PC-3 (cell line): ENCODE measurements around the gene MLF2. TPM values are rescaled to one million over a fixed set of nuclear protein-coding genes. Genes with fewer than 3 reads are reported as not detected.
"Not testable (repeated sequence)": the region's sequence is repeated elsewhere in the genome, so short reads cannot be mapped to it uniquely, and the experiment has no call there.

ENCODE experiments used
- ATAC-seq: fragments of 200-7000 bp; cut with Tn5 transposase; 2 replicates; pipeline ENCODE4 v1.9.1; 2020; ENCODE audit warnings: mild to moderate bottlenecking, moderate library complexity
- BruUV-seq: library from RNA; stranded (reverse); fragments of 400-500 nt; replicated peaks from 2 replicates; lab custom pipeline; 2021; lab: Mats Ljungman, UMichigan
- CTCF ChIA-PET: fragments of 300-600 bp; sonication (Branson Sonifier 250); formaldehyde crosslinking; loops from one replicate; lab custom pipeline; 2022; ENCODE audit warnings: antibody characterized with exemption; lab: Charles Lee
- POLR2A ChIA-PET: fragments of 300-600 bp; sonication (Branson Sonifier 250); formaldehyde crosslinking; loops from one replicate; lab custom pipeline; 2022; ENCODE audit warnings: antibody characterized with exemption; ENCODE audit not compliant: unreplicated experiment; lab: Charles Lee
- DNase-seq: peaks from one replicate; pipeline ENCODE4 v3.0.0-alpha.2; 2015
- H2AFZ ChIP-seq: fragments of 300-600 bp; sonication (generic); 2 replicates; pipeline ENCODE4 v1.6.0; 2016; ENCODE audit warnings: antibody characterized with exemption, low read length
- H3F3A ChIP-seq: fragments of 300-600 bp; sonication (generic); one replicate; pipeline ENCODE4 v1.6.0; 2017; ENCODE audit warnings: antibody characterized with exemption, low read length, control low read depth, mild to moderate bottlenecking; ENCODE audit not compliant: unreplicated experiment
- H3K27ac ChIP-seq: fragments of 300-600 bp; sonication (generic); 2 replicates; pipeline ENCODE4 v1.5.1; 2016; ENCODE audit warnings: mild to moderate bottlenecking, low read length
- H3K27me3 ChIP-seq: fragments of 300-600 bp; sonication (generic); 2 replicates; pipeline ENCODE4 v1.6.1; 2016; ENCODE audit warnings: low read length, mixed read lengths
- H3K36me3 ChIP-seq: fragments of 300-600 bp; sonication (generic); 2 replicates; pipeline ENCODE4 v1.6.1; 2016; ENCODE audit warnings: low read depth, mixed run types, low read length, mixed read lengths
- H3K4me1 ChIP-seq: fragments of 300-600 bp; sonication (generic); 2 replicates; pipeline ENCODE4 v1.5.1; 2016; ENCODE audit warnings: low read length; ENCODE audit not compliant: insufficient read depth
- H3K4me2 ChIP-seq: fragments of 300-600 bp; sonication (generic); 2 replicates; pipeline ENCODE4 v1.6.0; 2016; ENCODE audit warnings: low read length
- H3K4me3 ChIP-seq: fragments of 300-600 bp; sonication (generic); 2 replicates; pipeline ENCODE4 v1.5.1; 2016; ENCODE audit warnings: mild to moderate bottlenecking, low read length, mixed read lengths
- H3K79me2 ChIP-seq: fragments of 300-600 bp; sonication (generic); 2 replicates; pipeline ENCODE4 v1.6.1; 2017; ENCODE audit warnings: low read length, mixed read lengths
- H3K9ac ChIP-seq: fragments of 300-600 bp; sonication (generic); 2 replicates; pipeline ENCODE4 v1.6.0; 2016; ENCODE audit warnings: mild to moderate bottlenecking, low read length
- H3K9me2 ChIP-seq: fragments of 300-600 bp; sonication (generic); replicated peaks from 2 replicates; pipeline ENCODE4 v1.6.1; 2016; ENCODE audit warnings: mixed run types, low read length, mixed read lengths
- H3K9me3 ChIP-seq: fragments of 300-600 bp; sonication (generic); 2 replicates; pipeline ENCODE4 v1.6.1; 2016; ENCODE audit warnings: low read length, mixed read lengths
- H4K20me1 ChIP-seq: fragments of 300-600 bp; sonication (generic); 2 replicates; pipeline ENCODE4 v1.6.1; 2016; ENCODE audit warnings: low read length, mixed read lengths
- CTCF ChIP-seq: fragments of 300-600 bp; sonication (generic); conservative IDR thresholded peaks from 2 replicates; pipeline ENCODE4 v1.5.1; 2017; ENCODE audit warnings: antibody characterized with exemption, low read depth, mild to moderate bottlenecking, low read length
- EZH2 ChIP-seq: fragments of 300-600 bp; sonication (generic); IDR thresholded peaks from one replicate; pipeline ENCODE4 v1.6.1; 2017; ENCODE audit warnings: antibody characterized with exemption, mild to moderate bottlenecking, low read length; ENCODE audit not compliant: unreplicated experiment
- EZH2phosphoT487 ChIP-seq: fragments of 300-600 bp; sonication (generic); IDR thresholded peaks from 2 replicates; pipeline ENCODE4 v1.6.1; 2018; ENCODE audit warnings: mild to moderate bottlenecking, antibody characterized with exemption, low read length, borderline replicate concordance
- intact Hi-C: fragments of 100-400 bp; cut with micrococcal nuclease; formaldehyde crosslinking; loops from 2 replicates; pipeline ENCODE4 v1.9.0; 2023
- total RNA-seq: library from RNA; depleted of rRNA; stranded (reverse); fragments of >200 nt; gene quantifications from 2 replicates; pipeline ENCODE4 v1.2.3, GENCODE V29; 2014

MLF2 gene
- total RNA-seq, 1 experiment from 2014 or later: 222 TPM

GRCh38 chr12:6745741-6746525 is 7.0 kb downstream of the MLF2 start:
- ChIA-PET CTCF (no interaction called here), POLR2A (no interaction called here)
- no peak overlapping the region for H2AFZ ChIP-seq
- no peak overlapping the region for H3K4me2 ChIP-seq
- H3K9ac ChIP-seq: no peak overlapping the region
- intact Hi-C loops: no loop called here
- peak overlapping the region; percentile 23; the same call in 1 of the 2 replicates for H3K27ac ChIP-seq
- no peaks in the 10 kb centered on the region for H3K9me2 ChIP-seq
- DNase-seq: no peak
- no peak overlapping the region for H3K4me3 ChIP-seq
- peaks cover 6% of the 10 kb centered on the region; the same call in 1 of the 2 replicates for H3K36me3 ChIP-seq
- H3K9me3 ChIP-seq: no peaks in the 10 kb centered on the region
- no peaks in the 10 kb centered on the region for H3K4me1 ChIP-seq
- H4K20me1 ChIP-seq: no peaks in the 10 kb centered on the region
- H3F3A ChIP-seq: no peaks in the 10 kb centered on the region
- no TSS peak for BruUV-seq
- TF ChIP-seq EZH2: no peak
- peaks cover 3% of the 10 kb centered on the region; the same call in 1 of the 2 replicates for H3K79me2 ChIP-seq
- H3K27me3 ChIP-seq: no peaks in the 10 kb centered on the region
- peak; percentile 33; the same call in 1 of the 2 replicates for ATAC-seq

- H3K4me1 ChIP-seq, intact Hi-C loops, H3K79me2 ChIP-seq, H3K9me2 ChIP-seq, H3K36me3 ChIP-seq, DNase-seq, H2AFZ ChIP-seq, POLR2A ChIA-PET, ATAC-seq, BruUV-seq, H3K27me3 ChIP-seq, H3K4me3 ChIP-seq, H3K9ac ChIP-seq, H3F3A ChIP-seq, H3K27ac ChIP-seq, H4K20me1 ChIP-seq, H3K4me2 ChIP-seq, H3K9me3 ChIP-seq: not testable (repeated sequence)
- CTCF ChIA-PET: interaction anchor here (0.6 to 1.1 kb wide), 2 partner anchors 9 to 23 kb away, joined by 3 to 4 read pairs; partner anchors contain the start of gene PTMS
Measured at GRCh38 chr12:6743300-6743699, 9.6 kb downstream of the MLF2 start.

- H3F3A ChIP-seq: no peaks in the 10 kb centered on the region
- no peak overlapping the region for H2AFZ ChIP-seq
- ATAC-seq (no peak), DNase-seq (no peak)
- H3K4me3 ChIP-seq: no peak overlapping the region
- no peaks in the 10 kb centered on the region for H3K27me3 ChIP-seq
- intact Hi-C loops: no loop called here
- no peaks in the 10 kb centered on the region for H3K4me1 ChIP-seq
- H3K36me3 ChIP-seq: no peaks in the 10 kb centered on the region; the same call in 1 of the 2 replicates
- TF ChIP-seq EZH2 (no peak), EZH2phosphoT487 (no peak), CTCF (no peak)
- H3K79me2 ChIP-seq: no peaks in the 10 kb centered on the region
- H4K20me1 ChIP-seq: no peaks in the 10 kb centered on the region
- no peak overlapping the region for H3K27ac ChIP-seq
- CTCF ChIA-PET: interaction anchor here (0.6 to 1.1 kb wide), 2 partner anchors 9 to 23 kb away, joined by 3 to 4 read pairs; partner anchors contain the start of gene PTMS
- BruUV-seq: no TSS peak
- H3K9me3 ChIP-seq: no peaks in the 10 kb centered on the region
- H3K4me2 ChIP-seq: no peak overlapping the region
- no peak overlapping the region for H3K9ac ChIP-seq
- POLR2A ChIA-PET: no interaction called here
- H3K9me2 ChIP-seq: no peaks in the 10 kb centered on the region
Measured at GRCh38 chr12:6742834-6743233, 10.1 kb downstream of the MLF2 start.

GRCh38 chr12:6742080-6742479 is 10.9 kb downstream of the MLF2 start:
- H3K27me3 ChIP-seq, H4K20me1 ChIP-seq, ATAC-seq, H3K27ac ChIP-seq, H3K4me2 ChIP-seq, H3K9me3 ChIP-seq, intact Hi-C loops, H3K36me3 ChIP-seq, POLR2A ChIA-PET, H3K4me3 ChIP-seq, H3K9ac ChIP-seq, H2AFZ ChIP-seq, H3F3A ChIP-seq, DNase-seq, H3K9me2 ChIP-seq, BruUV-seq, H3K79me2 ChIP-seq, H3K4me1 ChIP-seq: not testable (repeated sequence)
- CTCF ChIA-PET: interaction anchor here (1.1 kb wide), 1 partner anchor 10 kb away, joined by 4 read pairs; no protein-coding TSS in a partner anchor
